HUES6 (cell line): ENCODE results near the gene MATCAP1.
A peak's percentile ranks its signal among the peaks of the same experiment; 100 is the strongest.

Source experiments
- H3K27ac ChIP-seq: 2 replicates; pipeline ENCODE4 v1.7.0; 2013; ENCODE audit warnings: low read depth, mild to moderate bottlenecking, low read length, inconsistent platforms
- H3K27me3 ChIP-seq: 2 replicates; pipeline ENCODE4 v1.6.1; 2013; ENCODE audit warnings: low read length; ENCODE audit not compliant: control insufficient read depth, insufficient read depth
- H3K36me3 ChIP-seq: 2 replicates; pipeline ENCODE4 v1.6.1; 2013; ENCODE audit warnings: low read length; ENCODE audit not compliant: control insufficient read depth, insufficient read depth
- H3K4me1 ChIP-seq: 2 replicates; pipeline ENCODE4 v1.6.1; 2013; ENCODE audit warnings: low read length; ENCODE audit not compliant: control insufficient read depth, insufficient read depth
- H3K4me3 ChIP-seq: 2 replicates; pipeline ENCODE4 v1.5.1; 2013; ENCODE audit warnings: low read depth, low read length
- H3K9ac ChIP-seq: one replicate; pipeline ENCODE4 v1.6.1; 2013; ENCODE audit warnings: mild to moderate bottlenecking, low read length
- H3K9me3 ChIP-seq: 2 replicates; pipeline ENCODE4 v1.6.1; 2013; ENCODE audit warnings: low read depth, low read length; ENCODE audit not compliant: control insufficient read depth, insufficient read depth

MATCAP1 gene

GRCh38 chr16:67179421-67180080 is 4.2 kb downstream of the MATCAP1 start:
- no peaks in the 10 kb centered on the region for H3K9me3 ChIP-seq
- H3K4me1 ChIP-seq = peaks cover 18% of the 10 kb centered on the region
- no peaks in the 10 kb centered on the region for H3K36me3 ChIP-seq
- H3K27me3 ChIP-seq = peaks cover 53% of the 10 kb centered on the region
- no peak overlapping the region for H3K4me3 ChIP-seq
- H3K27ac ChIP-seq = no peak overlapping the region
- no peak overlapping the region for H3K9ac ChIP-seq

GRCh38 chr16:67177743-67178699 is 5.7 kb downstream of the MATCAP1 start:
- peak overlapping the region; percentile 38 for H3K9ac ChIP-seq
- H3K9me3 ChIP-seq = no peaks in the 10 kb centered on the region
- H3K36me3 ChIP-seq = no peaks in the 10 kb centered on the region
- peak overlapping the region; percentile 78 for H3K4me3 ChIP-seq
- H3K27ac ChIP-seq = no peak overlapping the region
- peaks cover 62% of the 10 kb centered on the region for H3K27me3 ChIP-seq
- H3K4me1 ChIP-seq = peaks cover 24% of the 10 kb centered on the region

- H3K27ac ChIP-seq = no peak overlapping the region
- no peaks in the 10 kb centered on the region for H3K36me3 ChIP-seq
- no peak overlapping the region for H3K4me3 ChIP-seq
- H3K27me3 ChIP-seq = peaks cover 73% of the 10 kb centered on the region
- H3K9ac ChIP-seq = no peak overlapping the region
- H3K4me1 ChIP-seq = peaks cover 19% of the 10 kb centered on the region
- no peaks in the 10 kb centered on the region for H3K9me3 ChIP-seq
These were observed 7.1 kb downstream of the MATCAP1 start for GRCh38 chr16:67176662-67177061.

GRCh38 chr16:67174706-67175231 is 9.0 kb downstream of the MATCAP1 start:
- no peak overlapping the region for H3K27ac ChIP-seq
- H3K4me3 ChIP-seq = peak overlapping the region; percentile 66
- H3K9me3 ChIP-seq = no peaks in the 10 kb centered on the region
- peaks cover 25% of the 10 kb centered on the region for H3K4me1 ChIP-seq
- H3K27me3 ChIP-seq = peaks cover 83% of the 10 kb centered on the region
- H3K36me3 ChIP-seq = no peaks in the 10 kb centered on the region
- H3K9ac ChIP-seq = no peak overlapping the region

GRCh38 chr16:67173808-67174705 is 9.7 kb downstream of the MATCAP1 start:
- Histone ChIP-seq H3K36me3 (no peaks in the 10 kb centered on the region), H3K4me1 (peaks cover 25% of the 10 kb centered on the region), H3K27ac (no peak overlapping the region), H3K4me3 (peak overlapping the region; percentile 66), H3K27me3 (peaks cover 86% of the 10 kb centered on the region), H3K9ac (peak overlapping the region; percentile 14), H3K9me3 (no peaks in the 10 kb centered on the region)

GRCh38 chr16:67173323-67173722 is 10.4 kb downstream of the MATCAP1 start:
- Histone ChIP-seq H3K4me1 (peaks cover 20% of the 10 kb centered on the region), H3K27ac (no peak overlapping the region), H3K9ac (peak overlapping the region; percentile 14), H3K4me3 (peak overlapping the region; percentile 66), H3K9me3 (no peaks in the 10 kb centered on the region), H3K27me3 (peaks cover 86% of the 10 kb centered on the region), H3K36me3 (no peaks in the 10 kb centered on the region)

GRCh38 chr16:67170949-67171649 is 12.7 kb downstream of the MATCAP1 start:
- Histone ChIP-seq H3K27ac (no peak overlapping the region; the same call in 1 of the 2 replicates), H3K36me3 (no peaks in the 10 kb centered on the region), H3K4me3 (peak overlapping the region; percentile 79), H3K9me3 (no peaks in the 10 kb centered on the region), H3K9ac (peak overlapping the region; percentile 65), H3K4me1 (peaks cover 17% of the 10 kb centered on the region), H3K27me3 (peaks cover 87% of the 10 kb centered on the region)

- Histone ChIP-seq H3K27me3 (peaks cover 87% of the 10 kb centered on the region), H3K9ac (peak within 1 kb of the TSS; percentile 65), H3K4me1 (peaks cover 19% of the 10 kb centered on the region), H3K27ac (no peak within 1 kb of the TSS; the same call in 1 of the 2 replicates), H3K36me3 (no peaks in the 10 kb centered on the region), H3K9me3 (no peaks in the 10 kb centered on the region), H3K4me3 (peak within 1 kb of the TSS; percentile 79)
These were observed 13.4 kb downstream of the MATCAP1 start, which contains the start of gene NOL3 for GRCh38 chr16:67170168-67170948. NOL3 (plus strand) TSS chr16:67170538.

GRCh38 chr16:67169642-67170167 is 14.1 kb downstream of the MATCAP1 start:
- Histone ChIP-seq H3K27ac (no peak overlapping the region), H3K9me3 (no peaks in the 10 kb centered on the region), H3K36me3 (no peaks in the 10 kb centered on the region), H3K27me3 (peaks cover 87% of the 10 kb centered on the region), H3K9ac (peak overlapping the region; percentile 41), H3K4me1 (peaks cover 19% of the 10 kb centered on the region), H3K4me3 (peak overlapping the region; percentile 79)
